ENCODE data around the gene PCCA. TPM values are rescaled to one million over a fixed set of nuclear protein-coding genes. Genes with fewer than 3 reads are reported as not detected.

The PCCA gene
- total RNA-seq, 4 donors from 2014 or later: 40.1 to 82.8 (median 61.1) TPM

DNA sequence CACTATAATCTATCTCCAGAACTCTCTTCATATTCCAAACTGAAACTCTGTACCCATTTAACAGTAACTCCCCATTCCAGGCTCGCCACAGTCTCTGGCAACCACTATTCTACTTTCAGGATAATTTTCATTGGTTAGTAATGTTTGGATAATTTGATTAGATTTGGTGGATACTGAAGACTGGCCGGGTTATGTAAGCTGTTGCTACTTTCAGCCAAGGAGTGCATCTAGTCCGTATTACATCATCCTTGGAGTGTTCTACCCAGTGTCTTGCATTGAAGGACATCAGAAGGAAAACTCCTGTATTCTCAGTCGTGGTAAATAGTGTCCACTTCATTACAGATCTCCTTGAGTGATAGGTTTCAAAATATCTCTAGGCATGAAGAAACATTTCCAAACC is 60.5 kb downstream of the PCCA start:
- TF ChIP-seq, protein P1, sequence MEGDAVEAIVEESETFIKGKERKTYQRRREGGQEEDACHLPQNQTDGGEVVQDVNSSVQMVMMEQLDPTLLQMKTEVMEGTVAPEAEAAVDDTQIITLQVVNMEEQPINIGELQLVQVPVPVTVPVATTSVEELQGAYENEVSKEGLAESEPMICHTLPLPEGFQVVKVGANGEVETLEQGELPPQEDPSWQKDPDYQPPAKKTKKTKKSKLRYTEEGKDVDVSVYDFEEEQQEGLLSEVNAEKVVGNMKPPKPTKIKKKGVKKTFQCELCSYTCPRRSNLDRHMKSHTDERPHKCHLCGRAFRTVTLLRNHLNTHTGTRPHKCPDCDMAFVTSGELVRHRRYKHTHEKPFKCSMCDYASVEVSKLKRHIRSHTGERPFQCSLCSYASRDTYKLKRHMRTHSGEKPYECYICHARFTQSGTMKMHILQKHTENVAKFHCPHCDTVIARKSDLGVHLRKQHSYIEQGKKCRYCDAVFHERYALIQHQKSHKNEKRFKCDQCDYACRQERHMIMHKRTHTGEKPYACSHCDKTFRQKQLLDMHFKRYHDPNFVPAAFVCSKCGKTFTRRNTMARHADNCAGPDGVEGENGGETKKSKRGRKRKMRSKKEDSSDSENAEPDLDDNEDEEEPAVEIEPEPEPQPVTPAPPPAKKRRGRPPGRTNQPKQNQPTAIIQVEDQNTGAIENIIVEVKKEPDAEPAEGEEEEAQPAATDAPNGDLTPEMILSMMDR (IDR thresholded peaks at IDR 0.05; ENCODE audit: low read depth): no peak

DNA sequence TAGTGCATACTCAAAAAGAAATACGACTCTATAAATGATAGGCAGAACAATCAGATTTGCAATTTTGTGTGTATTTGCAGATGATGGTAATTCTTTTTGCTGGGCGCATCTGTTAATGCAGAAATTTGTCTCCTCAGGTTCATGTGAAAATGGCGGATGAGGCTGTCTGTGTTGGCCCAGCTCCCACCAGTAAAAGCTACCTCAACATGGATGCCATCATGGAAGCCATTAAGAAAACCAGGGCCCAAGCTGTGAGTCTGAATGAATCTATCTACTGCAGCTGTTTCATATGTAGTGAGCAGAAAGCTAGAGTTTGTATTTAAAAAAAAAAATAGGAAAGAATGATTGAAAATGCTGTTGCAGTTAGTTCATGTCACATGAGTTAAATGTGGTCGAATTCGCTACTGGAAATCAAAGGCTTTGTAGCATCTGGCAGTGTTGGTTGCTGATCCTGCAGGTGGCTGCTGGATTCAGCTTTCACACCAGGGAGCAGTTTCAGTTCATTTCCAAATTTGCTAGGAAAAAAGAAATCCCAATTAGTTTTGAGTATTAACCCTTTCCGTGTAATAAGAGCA is 66.0 kb downstream of the PCCA start:
- TF ChIP-seq, protein P1 (IDR thresholded peaks at IDR 0.05; ENCODE audit: low read depth): no peak

DNA sequence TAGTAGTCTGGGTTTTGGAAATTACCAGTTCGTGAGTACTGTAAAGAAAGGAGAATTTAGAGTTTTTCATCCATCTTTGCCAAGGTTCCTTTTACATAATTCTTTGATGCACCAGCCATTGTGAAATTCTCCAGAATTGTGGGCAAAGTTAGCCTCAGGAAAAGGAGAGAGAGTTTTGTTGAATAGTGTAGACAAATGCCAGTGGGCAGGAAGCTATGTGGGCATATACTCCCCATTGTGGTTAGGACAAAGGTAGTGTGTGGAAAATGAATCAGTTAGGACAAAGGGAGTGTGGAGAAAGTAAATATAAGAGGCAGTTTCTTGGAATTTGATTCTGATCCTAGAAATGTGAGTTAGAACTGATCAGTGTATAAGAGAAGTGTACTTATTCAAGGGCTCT is 67.9 kb downstream of the PCCA start:
- TF ChIP-seq, protein P1 (IDR thresholded peaks at IDR 0.05; ENCODE audit: low read depth): no peak

DNA sequence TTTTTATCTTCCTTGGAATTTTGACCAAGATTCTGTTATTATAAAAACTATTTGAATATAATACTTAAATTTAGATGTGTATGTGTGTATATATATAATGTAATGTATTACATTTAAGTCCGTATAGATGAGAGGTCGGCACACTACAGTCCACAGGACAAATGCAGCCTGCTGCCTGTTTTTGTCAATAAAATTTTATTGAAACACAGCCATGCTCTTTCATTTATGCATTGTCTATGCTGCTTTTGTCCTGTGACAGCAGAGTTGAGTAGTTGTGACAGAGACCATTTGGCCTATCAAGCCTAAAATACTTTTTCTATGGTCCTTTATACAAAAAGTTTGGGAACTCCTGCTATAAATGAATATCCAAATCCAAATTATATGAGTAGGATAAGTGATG is 69.7 kb downstream of the PCCA start:
- TF ChIP-seq, protein P1 (IDR thresholded peaks at IDR 0.05; ENCODE audit: low read depth): no peak

DNA sequence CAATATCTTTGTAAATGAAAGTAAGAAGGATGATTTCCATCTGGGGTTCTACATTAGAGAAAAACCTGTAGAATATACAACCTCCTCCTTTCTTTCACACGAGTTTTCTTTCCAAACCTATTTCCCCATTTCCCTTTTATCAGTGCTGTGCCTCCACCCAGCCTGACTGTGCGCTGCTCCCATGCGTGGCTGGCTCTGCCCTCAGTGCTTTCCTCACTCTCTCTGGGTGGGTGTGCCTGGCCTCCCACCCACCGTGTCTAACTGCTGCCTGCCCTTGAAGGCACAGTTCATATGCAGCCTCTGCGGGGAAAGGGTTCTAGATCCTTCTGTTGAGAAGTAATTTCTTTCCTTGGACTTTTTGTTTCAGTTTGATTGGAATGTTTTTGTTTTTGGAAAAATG is 70.7 kb downstream of the PCCA start:
- TF ChIP-seq, protein P1 (IDR thresholded peaks at IDR 0.05; ENCODE audit: low read depth): no peak

DNA sequence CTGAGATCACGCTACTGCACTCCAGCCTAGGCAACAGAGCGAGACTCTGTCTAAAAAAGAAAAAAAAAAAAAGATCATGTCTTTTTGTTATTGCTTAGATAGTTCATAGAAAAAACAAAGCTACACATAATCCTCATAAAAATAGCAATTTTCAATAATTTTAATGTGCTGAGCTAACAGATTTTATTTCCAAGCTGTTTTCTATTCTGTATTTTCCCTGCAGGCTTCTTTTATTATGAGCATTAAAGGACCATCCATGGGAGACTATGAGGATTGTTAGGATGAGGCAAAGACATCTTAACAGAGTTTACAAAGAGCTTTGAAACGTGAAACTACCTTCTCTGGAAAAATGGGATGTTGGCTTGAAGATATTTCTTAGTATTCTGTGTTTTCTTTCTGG is 71.6 kb downstream of the PCCA start:
- TF ChIP-seq, protein P1 (IDR thresholded peaks at IDR 0.05; ENCODE audit: low read depth): no peak

DNA sequence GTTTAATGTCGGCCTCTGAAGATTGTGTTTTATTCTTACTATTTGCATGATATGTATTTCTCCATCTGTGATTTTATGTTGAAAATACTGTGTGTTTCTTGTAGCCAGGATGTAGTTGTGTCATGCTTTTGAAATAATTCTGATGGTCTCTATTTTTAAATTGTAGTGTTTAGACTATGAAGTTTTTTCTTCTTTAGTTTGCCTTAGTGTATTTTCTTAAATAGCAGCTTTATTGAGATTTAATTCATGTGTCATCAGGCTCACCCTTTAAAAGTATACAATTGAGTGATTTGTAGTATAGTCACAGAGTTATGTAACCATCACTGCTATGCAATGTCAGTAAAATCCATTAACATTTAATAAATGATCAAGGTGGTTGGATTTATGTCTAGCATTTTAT is 74.5 kb downstream of the PCCA start:
- TF ChIP-seq, protein P1 (IDR thresholded peaks at IDR 0.05; ENCODE audit: low read depth): no peak

Measured in subcutaneous adipose tissue (tissue), 4 donors.